Measurements from ENCODE around the gene CFAP73. TPM values are rescaled to one million over a fixed set of nuclear protein-coding genes. Genes with fewer than 3 reads are reported as not detected.
A peak's percentile ranks its signal among the peaks of the same experiment; 100 is the strongest.

Gene CFAP73
- total RNA-seq, 4 donors from 2014 or later: 0.26 TPM; not detected in 3

DNA sequence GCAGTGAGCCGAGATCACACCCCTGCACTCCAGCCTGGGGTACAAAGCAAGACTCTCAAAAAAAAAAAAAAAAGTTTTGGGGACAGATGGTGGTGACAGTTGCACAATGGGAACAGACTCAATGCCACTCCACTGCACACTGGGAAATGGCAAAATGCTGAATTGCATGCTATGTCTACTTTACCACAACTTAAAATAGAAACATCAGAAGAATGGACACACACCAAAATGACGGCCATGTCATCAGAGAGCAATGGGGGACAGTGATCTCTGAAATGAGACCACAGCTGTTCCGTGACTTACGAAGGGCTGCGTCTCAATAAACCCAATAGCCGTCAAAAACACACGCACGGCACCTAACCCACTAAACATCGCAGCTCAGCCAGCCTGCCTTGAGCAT lies 22.0 kb downstream of the CFAP73 start:
- H3K4me1 ChIP-seq: no peaks in the 10 kb centered on the region
- no peak overlapping the region for H3K27ac ChIP-seq
- intact Hi-C loops (cut with DNase I): loop anchor here (5.0 kb wide), 1 partner anchor 124 kb away; no protein-coding TSS in a partner anchor
- WGBS, 2 donors: 93 to 95% methylated on average over 9 of the region's 9 CpGs
- TF ChIP-seq POLR2A (IDR thresholded peaks at IDR 0.05): no peak
- TF ChIP-seq, protein P1, sequence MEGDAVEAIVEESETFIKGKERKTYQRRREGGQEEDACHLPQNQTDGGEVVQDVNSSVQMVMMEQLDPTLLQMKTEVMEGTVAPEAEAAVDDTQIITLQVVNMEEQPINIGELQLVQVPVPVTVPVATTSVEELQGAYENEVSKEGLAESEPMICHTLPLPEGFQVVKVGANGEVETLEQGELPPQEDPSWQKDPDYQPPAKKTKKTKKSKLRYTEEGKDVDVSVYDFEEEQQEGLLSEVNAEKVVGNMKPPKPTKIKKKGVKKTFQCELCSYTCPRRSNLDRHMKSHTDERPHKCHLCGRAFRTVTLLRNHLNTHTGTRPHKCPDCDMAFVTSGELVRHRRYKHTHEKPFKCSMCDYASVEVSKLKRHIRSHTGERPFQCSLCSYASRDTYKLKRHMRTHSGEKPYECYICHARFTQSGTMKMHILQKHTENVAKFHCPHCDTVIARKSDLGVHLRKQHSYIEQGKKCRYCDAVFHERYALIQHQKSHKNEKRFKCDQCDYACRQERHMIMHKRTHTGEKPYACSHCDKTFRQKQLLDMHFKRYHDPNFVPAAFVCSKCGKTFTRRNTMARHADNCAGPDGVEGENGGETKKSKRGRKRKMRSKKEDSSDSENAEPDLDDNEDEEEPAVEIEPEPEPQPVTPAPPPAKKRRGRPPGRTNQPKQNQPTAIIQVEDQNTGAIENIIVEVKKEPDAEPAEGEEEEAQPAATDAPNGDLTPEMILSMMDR (IDR thresholded peaks at IDR 0.05): no peak
- H3K27me3 ChIP-seq: no peaks in the 10 kb centered on the region
- H3K4me3 ChIP-seq: no peak overlapping the region
- H3K9me3 ChIP-seq: no peaks in the 10 kb centered on the region
- DNase-seq: no peak
- H3K36me3 ChIP-seq: peaks cover 24 to 100% (median 75%) of the 10 kb centered on the region in 3 donors

- no peak for DNase-seq
- 94 to 100% methylated on average over 4 to 11 of the region's 20 CpGs for WGBS, 2 donors
- Histone ChIP-seq H3K27ac (no peak overlapping the region), H3K4me1 (no peaks in the 10 kb centered on the region), H3K36me3 (peaks cover 30 to 100% (median 78%) of the 10 kb centered on the region in 3 donors), H3K4me3 (no peak overlapping the region), H3K9me3 (no peaks in the 10 kb centered on the region), H3K27me3 (no peaks in the 10 kb centered on the region)
- TF ChIP-seq, protein P1 (IDR thresholded peaks at IDR 0.05): no peak
- TF ChIP-seq POLR2A (IDR thresholded peaks at IDR 0.05): no peak
- intact Hi-C loops (cut with DNase I): loop anchor here (5.0 kb wide), 1 partner anchor 125 kb away; no protein-coding TSS in a partner anchor
These were observed 22.7 kb downstream of the CFAP73 start for GRCh38 chr12:113172185-113172584.

- Histone ChIP-seq H3K27ac (no peak overlapping the region), H3K27me3 (no peaks in the 10 kb centered on the region), H3K4me3 (no peak overlapping the region), H3K9me3 (no peaks in the 10 kb centered on the region), H3K4me1 (no peaks in the 10 kb centered on the region), H3K36me3 (peaks cover 31 to 100% (median 78%) of the 10 kb centered on the region in 3 donors)
- no peak for TF ChIP-seq POLR2A (IDR thresholded peaks at IDR 0.05)
- TF ChIP-seq, protein P1 (IDR thresholded peaks at IDR 0.05): no peak
- WGBS, 2 donors: 80 to 93% methylated on average over 7 of the region's 7 CpGs
- intact Hi-C loops (cut with DNase I): loop anchor here (5.0 kb wide), 1 partner anchor 126 kb away; no protein-coding TSS in a partner anchor
- DNase-seq: no peak
These were observed 23.7 kb downstream of the CFAP73 start for GRCh38 chr12:113173081-113173698.

DNA sequence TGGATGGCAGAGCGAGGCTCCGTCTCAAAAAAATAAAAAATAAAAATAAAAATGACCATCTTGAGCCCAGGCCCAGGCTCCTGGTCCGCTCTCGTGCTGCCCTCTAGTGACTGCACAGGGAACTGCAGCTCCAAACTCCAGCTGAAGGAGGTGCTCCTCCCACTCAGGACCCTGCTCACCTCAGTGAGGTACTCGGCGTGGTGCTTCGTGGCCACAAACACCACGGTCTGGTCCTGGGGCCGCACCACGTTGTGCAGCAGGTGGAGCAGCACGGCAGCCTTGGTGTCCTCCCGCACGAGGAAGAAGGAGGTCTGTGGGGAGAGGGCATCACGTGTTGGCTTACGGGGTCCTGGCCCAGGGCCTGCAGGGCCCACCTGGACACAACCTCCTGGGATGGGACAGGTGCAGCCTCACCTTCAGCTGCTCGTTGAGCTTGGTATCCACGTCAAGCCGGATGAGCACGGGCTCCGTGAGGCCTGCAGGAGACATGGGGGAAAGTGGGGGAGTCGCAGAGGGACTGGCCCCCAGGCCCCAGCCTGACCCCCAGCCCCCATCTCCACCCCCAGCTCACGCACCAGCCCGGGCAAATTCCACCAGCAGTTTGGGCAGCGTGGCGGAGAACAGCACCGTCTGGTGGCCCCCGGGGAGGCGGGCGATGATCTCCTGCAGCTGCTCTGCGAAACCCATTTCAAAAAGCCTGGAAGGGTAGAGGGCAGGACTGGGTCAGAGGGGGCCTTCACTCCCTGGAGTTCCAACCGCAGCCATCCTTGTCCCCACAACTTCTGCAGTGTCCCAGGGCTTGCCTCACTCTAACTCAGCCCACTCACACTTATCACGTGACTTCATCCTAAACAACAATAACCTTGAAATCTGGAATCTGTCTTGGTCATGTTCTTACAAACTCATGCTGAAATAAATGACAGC lies 25.2 kb downstream of the CFAP73 start:
- H3K27me3 ChIP-seq: no peaks in the 10 kb centered on the region
- H3K36me3 ChIP-seq: peaks cover 32 to 100% (median 74%) of the 10 kb centered on the region in 3 donors
- H3K9me3 ChIP-seq: no peaks in the 10 kb centered on the region
- intact Hi-C loops (cut with DNase I): loop anchor here (5.0 kb wide), 1 partner anchor 127 kb away; no protein-coding TSS in a partner anchor
- TF ChIP-seq POLR2A (IDR thresholded peaks at IDR 0.05): no peak
- TF ChIP-seq, protein P1 (IDR thresholded peaks at IDR 0.05): peak; percentile 89 to 100 (median 94)
- no peak for DNase-seq
- 14 to 46% methylated on average over 12 to 18 of the region's 32 CpGs for WGBS, 2 donors
- no peak overlapping the region for H3K4me3 ChIP-seq
- H3K27ac ChIP-seq: no peak overlapping the region
- no peaks in the 10 kb centered on the region for H3K4me1 ChIP-seq

DNA sequence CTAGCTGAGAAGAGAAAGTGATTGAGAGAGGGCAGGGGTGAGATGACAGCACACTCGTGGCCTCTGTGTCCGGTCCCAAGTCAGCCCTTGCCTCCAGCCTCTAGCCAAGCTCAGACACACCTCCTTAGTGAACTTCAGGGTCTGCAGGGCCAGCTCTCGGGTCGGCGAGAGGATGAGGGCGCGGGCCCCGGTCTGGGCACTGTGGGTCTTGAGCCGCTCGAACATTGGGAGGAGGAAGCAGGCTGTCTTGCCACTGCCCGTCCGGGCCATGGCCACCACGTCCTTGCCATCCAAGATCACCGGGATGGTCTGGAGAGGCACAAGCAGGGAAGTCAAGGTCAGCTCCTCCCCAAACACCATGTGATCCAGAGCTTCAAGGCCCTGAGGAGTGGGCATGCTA lies 29.5 kb downstream of the CFAP73 start:
- Histone ChIP-seq H3K4me3 (no peak overlapping the region), H3K27ac (no peak overlapping the region), H3K36me3 (peaks cover 38 to 91% (median 49%) of the 10 kb centered on the region in 3 donors), H3K9me3 (no peaks in the 10 kb centered on the region), H3K4me1 (peaks cover 4 to 19% (median 9%) of the 10 kb centered on the region in 3 donors), H3K27me3 (no peaks in the 10 kb centered on the region)
- DNase-seq: no peak
- intact Hi-C loops (cut with DNase I): no loop called here
- TF ChIP-seq, protein P1 (IDR thresholded peaks at IDR 0.05): no peak
- no peak for TF ChIP-seq POLR2A (IDR thresholded peaks at IDR 0.05)
- WGBS, 2 donors: 89 to 97% methylated on average over 3 to 6 of the region's 14 CpGs
